HUES64 (cell line): ENCODE data around the gene NCKAP5L. TPM values are rescaled to one million over a fixed set of nuclear protein-coding genes. Genes with fewer than 3 reads are reported as not detected.
"Not testable (repeated sequence)": the region's sequence is repeated elsewhere in the genome, so short reads cannot be mapped to it uniquely, and the experiment has no call there.

Experiments used
- H3K27ac ChIP-seq: 2 replicates; pipeline ENCODE4 v1.7.0; 2013; ENCODE audit warnings: low read depth, low read length, inconsistent platforms
- H3K27me3 ChIP-seq: 2 replicates; pipeline ENCODE4 v1.6.1; 2013; ENCODE audit warnings: mild to moderate bottlenecking, low read length; ENCODE audit not compliant: insufficient read depth
- H3K36me3 ChIP-seq: 2 replicates; pipeline ENCODE4 v1.6.1; 2013; ENCODE audit warnings: mild to moderate bottlenecking, low read length; ENCODE audit not compliant: insufficient read depth
- H3K4me1 ChIP-seq: 2 replicates; pipeline ENCODE4 v1.6.1; 2013; ENCODE audit warnings: mild to moderate bottlenecking, low read length, moderate library complexity; ENCODE audit not compliant: insufficient read depth
- H3K4me3 ChIP-seq: 2 replicates; pipeline ENCODE4 v1.5.1; 2013; ENCODE audit warnings: mild to moderate bottlenecking, low read length, moderate library complexity
- H3K9ac ChIP-seq: 2 replicates; pipeline ENCODE4 v1.6.1; 2013; ENCODE audit warnings: mild to moderate bottlenecking, low read depth, low read length
- H3K9me3 ChIP-seq: 2 replicates; pipeline ENCODE4 v1.6.1; 2013; ENCODE audit warnings: low read depth, low read length; ENCODE audit not compliant: insufficient read depth
- WGBS: fragments of 150-250, 120-280 bp; methylation state at CpG from one replicate; pipeline ENCODE4 v1.1.7; 2013; ENCODE audit warnings: missing lambda C conversion rate; 5-methylcytosine and 5-hydroxymethylcytosine counted together
- polyA plus RNA-seq, 2 experiments: library from polyadenylated mRNA; stranded (reverse); fragments of 50-300 nt; gene quantifications; one replicate each; pipeline ENCODE4 v1.2.3, GENCODE V29; 2013

NCKAP5L gene, protein sequence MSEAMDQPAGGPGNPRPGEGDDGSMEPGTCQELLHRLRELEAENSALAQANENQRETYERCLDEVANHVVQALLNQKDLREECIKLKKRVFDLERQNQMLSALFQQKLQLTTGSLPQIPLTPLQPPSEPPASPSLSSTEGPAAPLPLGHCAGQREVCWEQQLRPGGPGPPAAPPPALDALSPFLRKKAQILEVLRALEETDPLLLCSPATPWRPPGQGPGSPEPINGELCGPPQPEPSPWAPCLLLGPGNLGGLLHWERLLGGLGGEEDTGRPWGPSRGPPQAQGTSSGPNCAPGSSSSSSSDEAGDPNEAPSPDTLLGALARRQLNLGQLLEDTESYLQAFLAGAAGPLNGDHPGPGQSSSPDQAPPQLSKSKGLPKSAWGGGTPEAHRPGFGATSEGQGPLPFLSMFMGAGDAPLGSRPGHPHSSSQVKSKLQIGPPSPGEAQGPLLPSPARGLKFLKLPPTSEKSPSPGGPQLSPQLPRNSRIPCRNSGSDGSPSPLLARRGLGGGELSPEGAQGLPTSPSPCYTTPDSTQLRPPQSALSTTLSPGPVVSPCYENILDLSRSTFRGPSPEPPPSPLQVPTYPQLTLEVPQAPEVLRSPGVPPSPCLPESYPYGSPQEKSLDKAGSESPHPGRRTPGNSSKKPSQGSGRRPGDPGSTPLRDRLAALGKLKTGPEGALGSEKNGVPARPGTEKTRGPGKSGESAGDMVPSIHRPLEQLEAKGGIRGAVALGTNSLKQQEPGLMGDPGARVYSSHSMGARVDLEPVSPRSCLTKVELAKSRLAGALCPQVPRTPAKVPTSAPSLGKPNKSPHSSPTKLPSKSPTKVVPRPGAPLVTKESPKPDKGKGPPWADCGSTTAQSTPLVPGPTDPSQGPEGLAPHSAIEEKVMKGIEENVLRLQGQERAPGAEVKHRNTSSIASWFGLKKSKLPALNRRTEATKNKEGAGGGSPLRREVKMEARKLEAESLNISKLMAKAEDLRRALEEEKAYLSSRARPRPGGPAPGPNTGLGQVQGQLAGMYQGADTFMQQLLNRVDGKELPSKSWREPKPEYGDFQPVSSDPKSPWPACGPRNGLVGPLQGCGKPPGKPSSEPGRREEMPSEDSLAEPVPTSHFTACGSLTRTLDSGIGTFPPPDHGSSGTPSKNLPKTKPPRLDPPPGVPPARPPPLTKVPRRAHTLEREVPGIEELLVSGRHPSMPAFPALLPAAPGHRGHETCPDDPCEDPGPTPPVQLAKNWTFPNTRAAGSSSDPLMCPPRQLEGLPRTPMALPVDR (N-terminal part only)
- polyA plus RNA-seq (2013, experiment 1 of 2), result 17.9 TPM
- polyA plus RNA-seq (2013, experiment 2 of 2), result 19.1 TPM

GRCh38 chr12:49828133-49829091 lies at the start of gene NCKAP5L:
TSS of gene NCKAP5L (minus strand) at chr12:49828413. CDS start at chr12:49804044, 24,369 bp downstream.
- Histone ChIP-seq H3K36me3 (no peaks in the 10 kb centered on the region), H3K9ac (peak within 1 kb of the TSS; percentile 83), H3K4me3 (peak within 1 kb of the TSS; percentile 91), H3K27me3 (no peaks in the 10 kb centered on the region), H3K9me3 (no peaks in the 10 kb centered on the region), H3K27ac (peak within 1 kb of the TSS; percentile 92), H3K4me1 (peaks cover 31% of the 10 kb centered on the region)
- WGBS, result 2% methylated on average over 59 of the region's 61 CpGs

DNA sequence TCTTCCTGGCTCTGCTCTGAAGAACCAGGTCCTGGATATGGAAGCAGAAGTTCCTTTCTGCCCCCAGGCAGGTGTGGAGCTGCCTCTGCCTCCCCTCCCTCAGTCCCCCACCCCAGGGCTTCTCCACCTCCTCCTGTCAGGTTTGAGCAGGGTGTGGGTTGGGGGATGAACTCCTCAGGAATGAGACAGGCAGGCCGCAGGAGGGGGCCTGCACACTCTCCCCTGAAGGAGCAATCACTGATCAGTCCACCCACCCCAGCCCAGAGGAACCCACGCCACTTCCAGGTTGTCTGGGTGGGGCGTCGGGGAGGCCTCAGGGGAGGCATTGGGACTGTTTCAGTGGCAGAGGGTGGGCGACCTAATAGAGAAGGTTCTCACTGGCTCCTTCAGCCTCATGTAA lies 48.9 kb upstream of the NCKAP5L start:
- WGBS, result 66% methylated on average over 5 of the region's 5 CpGs
- H3K4me1 ChIP-seq, result peaks cover 3% of the 10 kb centered on the region; the same call in 1 of the 2 replicates

GRCh38 chr12:49876070-49876469 lies 47.9 kb upstream of the NCKAP5L start:
- Histone ChIP-seq H3K9ac (no peak overlapping the region), H3K27me3 (no peaks in the 10 kb centered on the region), H3K4me3 (no peak overlapping the region), H3K27ac (no peak overlapping the region), H3K9me3 (no peaks in the 10 kb centered on the region), H3K36me3 (no peaks in the 10 kb centered on the region), H3K4me1 (no peaks in the 10 kb centered on the region)
- WGBS, result 95% methylated on average over 3 of the region's 3 CpGs

More for the DNA sequence above, 48.9 kb upstream of the NCKAP5L start:
- Histone ChIP-seq H3K27ac (no peak overlapping the region), H3K9ac (no peak overlapping the region), H3K9me3 (no peaks in the 10 kb centered on the region), H3K36me3 (no peaks in the 10 kb centered on the region), H3K27me3 (no peaks in the 10 kb centered on the region), H3K4me3 (no peak overlapping the region)

GRCh38 chr12:49875115-49875720 lies 47.0 kb upstream of the NCKAP5L start:
- Histone ChIP-seq H3K9ac (no peak overlapping the region), H3K4me1 (no peaks in the 10 kb centered on the region), H3K4me3 (no peak overlapping the region), H3K27me3 (no peaks in the 10 kb centered on the region), H3K27ac (no peak overlapping the region), H3K9me3 (no peaks in the 10 kb centered on the region), H3K36me3 (no peaks in the 10 kb centered on the region)
- WGBS, result over 99% methylated on average over 9 of the region's 9 CpGs

- no peak overlapping the region for H3K4me3 ChIP-seq
- H3K36me3 ChIP-seq, result no peaks in the 10 kb centered on the region
- H3K9me3 ChIP-seq, result no peaks in the 10 kb centered on the region
- H3K9ac ChIP-seq, result no peak overlapping the region
- H3K27ac ChIP-seq, result no peak overlapping the region
- H3K4me1 ChIP-seq, result no peaks in the 10 kb centered on the region
- 84% methylated on average over 11 of the region's 12 CpGs for WGBS
- no peaks in the 10 kb centered on the region for H3K27me3 ChIP-seq
Observed at GRCh38 chr12:49874142-49874897, 46.1 kb upstream of the NCKAP5L start.

DNA sequence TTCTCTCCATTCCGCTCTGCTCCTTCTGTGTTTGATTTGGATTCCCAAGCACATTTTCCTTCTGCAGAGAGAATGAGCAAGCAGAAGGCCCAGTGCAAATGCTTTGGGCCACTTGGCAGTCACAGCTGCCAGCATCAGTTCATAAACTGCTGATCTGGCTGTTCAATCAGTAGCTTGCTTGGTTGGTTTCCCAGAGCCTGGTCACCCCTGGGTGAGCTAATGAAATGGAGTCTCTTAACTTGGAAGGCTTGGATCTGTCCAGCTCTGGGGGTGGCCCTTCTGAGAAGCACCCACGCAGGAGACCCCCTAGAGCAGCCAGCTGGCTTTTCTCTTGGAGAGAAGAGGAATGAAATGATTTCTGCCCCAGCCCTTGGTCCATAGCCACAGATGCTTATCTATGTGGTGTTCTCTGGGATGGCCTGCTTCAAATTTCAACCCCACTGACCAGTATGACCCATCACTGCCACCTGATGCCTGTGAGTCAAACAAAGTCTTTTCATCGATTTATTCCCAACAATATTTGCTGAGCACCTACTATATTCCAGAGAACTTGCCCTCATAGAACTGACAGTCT lies 45.2 kb upstream of the NCKAP5L start:
- Histone ChIP-seq H3K27me3 (no peaks in the 10 kb centered on the region), H3K36me3 (no peaks in the 10 kb centered on the region), H3K27ac (no peak overlapping the region), H3K4me3 (no peak overlapping the region), H3K9ac (no peak overlapping the region), H3K9me3 (no peaks in the 10 kb centered on the region), H3K4me1 (no peaks in the 10 kb centered on the region)
- WGBS, result 92% methylated on average over 3 of the region's 3 CpGs

DNA sequence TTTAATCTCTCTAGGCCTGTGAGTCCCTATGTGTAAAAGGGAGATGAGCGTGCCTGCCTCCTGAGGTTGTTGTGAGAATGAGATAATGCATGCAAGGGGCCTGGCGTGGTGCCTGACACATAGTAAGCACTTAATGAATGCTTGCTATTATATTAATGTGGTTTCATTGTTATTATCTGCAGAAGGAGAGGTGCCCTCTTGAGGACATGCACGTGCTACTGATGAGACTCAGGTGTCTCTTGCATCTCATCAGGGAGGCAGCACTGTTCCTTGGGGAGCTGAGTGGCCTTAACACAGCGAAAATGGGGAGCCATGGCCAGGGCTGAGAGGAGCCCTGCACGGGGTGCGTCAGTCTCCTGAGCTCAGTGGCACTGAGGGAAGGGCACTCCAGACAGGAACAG lies 44.6 kb upstream of the NCKAP5L start:
- whole genome bisulfite sequencing, result 83% methylated on average over 6 of the region's 6 CpGs

DNA sequence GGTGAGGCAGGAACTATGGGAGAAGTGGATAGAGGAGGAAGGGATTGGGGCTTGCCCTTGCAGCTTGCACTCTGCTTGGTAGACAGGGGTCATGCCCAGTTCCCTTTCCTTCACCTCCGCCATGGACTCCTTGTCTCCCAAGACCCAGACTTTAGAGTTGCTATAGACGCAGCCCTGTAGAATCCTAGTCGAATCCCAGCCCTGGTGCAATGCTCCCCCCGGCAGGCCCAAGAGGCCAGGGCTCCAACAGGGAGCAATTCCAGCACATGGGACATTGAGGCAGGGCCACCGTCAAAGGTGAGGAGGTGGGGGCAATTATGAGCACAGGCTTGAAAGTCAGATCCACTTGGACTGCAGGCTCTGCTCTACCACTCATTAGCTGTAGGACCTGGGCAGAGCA lies 44.2 kb upstream of the NCKAP5L start:
- H3K9me3 ChIP-seq, result no peaks in the 10 kb centered on the region
- no peak overlapping the region for H3K9ac ChIP-seq
- no peak overlapping the region for H3K27ac ChIP-seq
- WGBS, result 91% methylated on average over 5 of the region's 5 CpGs
- no peak overlapping the region for H3K4me3 ChIP-seq
- no peaks in the 10 kb centered on the region for H3K27me3 ChIP-seq
- no peaks in the 10 kb centered on the region for H3K36me3 ChIP-seq
- no peaks in the 10 kb centered on the region for H3K4me1 ChIP-seq

More for the DNA sequence above, 44.6 kb upstream of the NCKAP5L start:
- Histone ChIP-seq H3K9me3 (no peaks in the 10 kb centered on the region), H3K27ac (no peak overlapping the region), H3K27me3 (no peaks in the 10 kb centered on the region), H3K9ac (no peak overlapping the region), H3K4me1 (no peaks in the 10 kb centered on the region), H3K4me3 (no peak overlapping the region), H3K36me3 (no peaks in the 10 kb centered on the region)

- H3K36me3 ChIP-seq, H3K4me1 ChIP-seq, H3K4me3 ChIP-seq, H3K27me3 ChIP-seq, H3K27ac ChIP-seq, H3K9ac ChIP-seq, H3K9me3 ChIP-seq: not testable (repeated sequence)
- WGBS, result 89% methylated on average over 8 of the region's 8 CpGs
Observed at GRCh38 chr12:49871811-49872251, 43.6 kb upstream of the NCKAP5L start.
